Endothelial cell of umbilical vein (primary cell): ENCODE measurements around the gene SPACA6.
"Not testable (repeated sequence)": the region's sequence is repeated elsewhere in the genome, so short reads cannot be mapped to it uniquely, and the experiment has no call there.

Experiments
- EZH2 ChIP-seq: IDR thresholded peaks from 2 replicates; pipeline ENCODE4 v1.6.1; 2012; ENCODE audit warnings: borderline replicate concordance, low read depth, mild to moderate bottlenecking, moderate library complexity, low read length, inconsistent platforms; ENCODE audit not compliant: severe bottlenecking
- GATA2 ChIP-seq: IDR thresholded peaks from 2 replicates; pipeline ENCODE4 v1.7.0; 2011; ENCODE audit warnings: low read depth, mild to moderate bottlenecking, moderate library complexity, mixed read lengths, low read length; ENCODE audit not compliant: insufficient read length, insufficient read depth
- POLR2A ChIP-seq: IDR thresholded peaks from 2 replicates; pipeline ENCODE4 v1.6.1; 2012; ENCODE audit warnings: low read depth, mild to moderate bottlenecking, control low read depth, low read length
- POLR2AphosphoS5 ChIP-seq: IDR thresholded peaks from 2 replicates; pipeline ENCODE4 v1.6.1; 2012; ENCODE audit warnings: low read depth, mild to moderate bottlenecking, control low read depth, low read length, moderate library complexity; ENCODE audit not compliant: insufficient read depth
- TF ChIP-seq, protein P1 (sequence below), 2 donors: IDR thresholded peaks; 1 replicate in 1 of 2; 2 replicates in 1 of 2; pipeline ENCODE4 v1.5.1; 2011; ENCODE audit warnings: low read length in 2 of 2, mild to moderate bottlenecking in 2 of 2, moderate library complexity in 2 of 2, control low read depth in 1 of 2, inconsistent platforms in 1 of 2, low read depth in 1 of 2; ENCODE audit not compliant: insufficient read depth in 1 of 2; ENCODE audit errors: extremely low read depth in 1 of 2

DNA sequence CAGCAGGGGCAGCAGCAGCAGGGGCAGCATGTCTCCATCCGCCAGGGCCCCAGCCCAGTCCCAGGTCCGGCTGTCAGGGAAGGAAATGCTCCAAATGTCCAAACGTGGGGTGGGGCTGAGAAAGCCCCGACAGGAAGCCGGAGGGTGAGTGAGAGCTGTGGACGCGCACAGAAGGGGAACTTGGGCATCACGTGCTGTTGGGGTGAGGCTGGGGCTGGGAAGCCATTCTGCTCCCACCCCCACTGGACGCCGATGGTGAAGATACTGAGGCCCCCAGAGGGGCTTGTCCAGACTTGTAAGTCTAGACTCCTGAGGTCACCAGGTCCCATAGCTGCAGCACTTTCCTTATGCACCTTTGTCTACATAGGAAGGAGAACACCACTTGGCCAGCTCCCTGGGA is 46.4 kb upstream of the SPACA6 start, which contains the start of gene SIGLEC14:
- TF ChIP-seq, protein P1, sequence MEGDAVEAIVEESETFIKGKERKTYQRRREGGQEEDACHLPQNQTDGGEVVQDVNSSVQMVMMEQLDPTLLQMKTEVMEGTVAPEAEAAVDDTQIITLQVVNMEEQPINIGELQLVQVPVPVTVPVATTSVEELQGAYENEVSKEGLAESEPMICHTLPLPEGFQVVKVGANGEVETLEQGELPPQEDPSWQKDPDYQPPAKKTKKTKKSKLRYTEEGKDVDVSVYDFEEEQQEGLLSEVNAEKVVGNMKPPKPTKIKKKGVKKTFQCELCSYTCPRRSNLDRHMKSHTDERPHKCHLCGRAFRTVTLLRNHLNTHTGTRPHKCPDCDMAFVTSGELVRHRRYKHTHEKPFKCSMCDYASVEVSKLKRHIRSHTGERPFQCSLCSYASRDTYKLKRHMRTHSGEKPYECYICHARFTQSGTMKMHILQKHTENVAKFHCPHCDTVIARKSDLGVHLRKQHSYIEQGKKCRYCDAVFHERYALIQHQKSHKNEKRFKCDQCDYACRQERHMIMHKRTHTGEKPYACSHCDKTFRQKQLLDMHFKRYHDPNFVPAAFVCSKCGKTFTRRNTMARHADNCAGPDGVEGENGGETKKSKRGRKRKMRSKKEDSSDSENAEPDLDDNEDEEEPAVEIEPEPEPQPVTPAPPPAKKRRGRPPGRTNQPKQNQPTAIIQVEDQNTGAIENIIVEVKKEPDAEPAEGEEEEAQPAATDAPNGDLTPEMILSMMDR (IDR thresholded peaks at IDR 0.05; ENCODE audit: extremely low read depth in 1 of 2, insufficient read depth in 1 of 2, low read depth in 1 of 2, low read length in 2 of 2), result not testable (repeated sequence)
- TF ChIP-seq POLR2A, GATA2, POLR2AphosphoS5, EZH2: not testable (repeated sequence)
